ENCODE results near the gene AGMAT.

Gene AGMAT

GRCh38 chr1:15557008-15557407, 27.8 kb downstream of the AGMAT start:
- H3K4me3 ChIP-seq (ENCODE audit: low read length) = no peak overlapping the region
- TF ChIP-seq CTCF (conservative IDR thresholded peaks at IDR 0.05; ENCODE audit: low read length) = no peak
- no peak for DNase-seq (ENCODE audit: low read depth)

- no peak for DNase-seq (ENCODE audit: low read depth)
- TF ChIP-seq CTCF (conservative IDR thresholded peaks at IDR 0.05; ENCODE audit: low read length) = no peak
Observed at GRCh38 chr1:15550573-15550972, 34.3 kb downstream of the AGMAT start.

DNA sequence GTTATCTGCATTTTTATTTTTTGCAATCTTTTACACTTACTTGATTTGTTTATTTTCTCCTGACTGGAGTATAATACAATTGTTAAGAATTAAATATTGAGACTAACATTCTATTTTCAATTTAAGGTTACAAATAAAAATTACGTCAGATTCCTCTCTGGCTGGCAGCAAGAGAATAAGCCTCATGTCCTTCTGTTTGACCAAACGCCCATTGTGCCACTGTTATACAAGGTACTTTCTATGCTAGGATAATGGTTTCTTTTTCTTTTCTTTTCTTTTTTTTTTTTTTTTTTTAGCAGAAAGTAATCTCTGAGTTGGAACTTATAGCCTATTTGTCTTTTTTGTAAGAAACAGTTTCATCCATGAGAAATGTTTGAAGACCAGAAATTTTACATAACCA, 38.2 kb downstream of the AGMAT start:
- TF ChIP-seq CTCF (conservative IDR thresholded peaks at IDR 0.05; ENCODE audit: low read length) = no peak
- DNase-seq (ENCODE audit: low read depth) = no peak
- no peak overlapping the region for H3K4me3 ChIP-seq (ENCODE audit: low read length)

More at GRCh38 chr1:15550573-15550972, 34.3 kb downstream of the AGMAT start:
- H3K4me3 ChIP-seq (ENCODE audit: low read length) = no peak overlapping the region

- DNase-seq (ENCODE audit: low read depth) = peak; percentile 67
- H3K4me3 ChIP-seq (ENCODE audit: low read length) = no peak overlapping the region
- no peak for TF ChIP-seq CTCF (conservative IDR thresholded peaks at IDR 0.05; ENCODE audit: low read length)
Observed at GRCh38 chr1:15543589-15544568, 41.0 kb downstream of the AGMAT start.

- DNase-seq (ENCODE audit: low read depth) = no peak
- H3K4me3 ChIP-seq (ENCODE audit: low read length) = no peak overlapping the region
- no peak for TF ChIP-seq CTCF (conservative IDR thresholded peaks at IDR 0.05; ENCODE audit: low read length)
Observed at GRCh38 chr1:15543251-15543588, 41.6 kb downstream of the AGMAT start.

DNA sequence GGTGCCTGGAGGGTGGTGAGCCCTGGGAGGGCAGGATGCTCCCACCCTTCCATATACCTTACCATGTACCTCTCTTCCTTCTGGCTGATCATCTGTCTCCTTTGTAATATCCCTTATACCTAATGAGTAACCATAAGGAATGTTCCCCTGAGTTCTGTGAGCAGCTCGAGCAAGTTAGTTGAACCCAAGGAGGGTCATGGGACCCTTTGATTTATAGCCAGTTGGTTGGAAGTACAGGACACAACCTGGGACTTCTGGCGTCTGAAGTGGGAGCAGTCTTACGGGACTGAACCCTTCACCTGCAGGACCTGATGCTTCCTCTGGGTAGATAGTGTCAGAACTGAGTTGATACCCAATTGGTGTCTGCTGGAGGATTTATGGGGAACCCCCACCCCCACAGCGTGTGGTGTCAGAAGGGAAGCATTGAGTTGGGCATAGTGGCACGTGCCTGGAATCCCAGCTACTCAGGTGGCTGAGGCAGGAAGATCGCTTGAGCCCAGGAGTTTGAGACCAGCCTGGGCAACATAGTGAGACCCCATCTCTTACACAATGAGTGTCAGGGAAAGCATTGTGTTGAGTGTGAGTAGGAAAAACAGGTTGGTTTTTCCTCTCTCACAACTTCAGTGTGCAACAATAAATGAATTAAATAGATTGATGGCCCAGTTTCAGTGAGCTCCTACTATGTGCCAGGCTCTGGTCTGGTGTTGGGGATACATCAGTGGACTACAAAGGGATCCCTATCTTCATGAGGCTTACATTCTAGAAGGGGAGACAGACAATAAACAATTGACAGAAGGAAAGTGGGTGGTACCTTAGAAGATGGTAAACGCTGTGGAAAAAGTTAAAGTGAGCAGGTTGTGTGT, 42.2 kb downstream of the AGMAT start:
- no peak for DNase-seq (ENCODE audit: low read depth)
- H3K4me3 ChIP-seq (ENCODE audit: low read length) = no peak overlapping the region
- no peak for TF ChIP-seq CTCF (conservative IDR thresholded peaks at IDR 0.05; ENCODE audit: low read length)
